GM21717 (cell line): ENCODE results near the gene SPEG.

Experiments used
- ATAC-seq: cut with Tn5 transposase; IDR thresholded peaks from one replicate; pipeline ENCODE4 v1.9.1; 2021; ENCODE audit warnings: mild to moderate bottlenecking, moderate library complexity; ENCODE audit not compliant: unreplicated experiment

Gene SPEG

GRCh38 chr2:219441451-219442255 is 7.0 kb downstream of the SPEG start:
- ATAC-seq = no peak

GRCh38 chr2:219442256-219443015 is 7.8 kb downstream of the SPEG start:
- ATAC-seq = no peak

GRCh38 chr2:219443016-219443696 is 8.5 kb downstream of the SPEG start:
- no peak for ATAC-seq

- no peak for ATAC-seq
These were observed 9.0 kb downstream of the SPEG start for GRCh38 chr2:219443697-219444023.

GRCh38 chr2:219444566-219445091 is 10.0 kb downstream of the SPEG start:
- ATAC-seq = no peak

- ATAC-seq = no peak
These were observed 10.6 kb downstream of the SPEG start for GRCh38 chr2:219445220-219445640.

GRCh38 chr2:219446101-219446504 is 11.5 kb downstream of the SPEG start:
- ATAC-seq = no peak

- no peak for ATAC-seq
These were observed 12.0 kb downstream of the SPEG start for GRCh38 chr2:219446689-219447088.

GRCh38 chr2:219447242-219448098 is 12.8 kb downstream of the SPEG start:
- ATAC-seq = no peak

GRCh38 chr2:219448099-219448775 is 13.6 kb downstream of the SPEG start:
- no peak for ATAC-seq

- ATAC-seq = no peak
These were observed 14.2 kb downstream of the SPEG start for GRCh38 chr2:219448776-219449341.

- ATAC-seq = no peak
These were observed 15.0 kb downstream of the SPEG start for GRCh38 chr2:219449609-219450008.

GRCh38 chr2:219451661-219452360 is 17.2 kb downstream of the SPEG start:
- ATAC-seq = no peak

- ATAC-seq = no peak
These were observed 18.0 kb downstream of the SPEG start for GRCh38 chr2:219452361-219453317.

- ATAC-seq = no peak
These were observed 19.3 kb downstream of the SPEG start for GRCh38 chr2:219453671-219454590.

- ATAC-seq = no peak
These were observed 20.9 kb downstream of the SPEG start for GRCh38 chr2:219455581-219455980.
